DOHH2 (cell line): ENCODE results near the gene ANKRD28.

ENCODE experiments used
- EZH2phosphoT487 ChIP-seq: fragments of 200-600 bp; sonication (generic); IDR thresholded peaks from 2 replicates; pipeline ENCODE4 v1.6.1; 2017; ENCODE audit warnings: borderline replicate concordance, mild to moderate bottlenecking, antibody characterized with exemption, low read length, moderate library complexity, mixed read lengths
- TF ChIP-seq, protein P1 (sequence below): fragments of 200-600 bp; sonication (generic); IDR thresholded peaks from one replicate; pipeline ENCODE4 v1.5.1; 2014; ENCODE audit warnings: antibody characterized with exemption, mild to moderate bottlenecking, low read depth, low read length; ENCODE audit not compliant: poor library complexity, severe bottlenecking

DNA sequence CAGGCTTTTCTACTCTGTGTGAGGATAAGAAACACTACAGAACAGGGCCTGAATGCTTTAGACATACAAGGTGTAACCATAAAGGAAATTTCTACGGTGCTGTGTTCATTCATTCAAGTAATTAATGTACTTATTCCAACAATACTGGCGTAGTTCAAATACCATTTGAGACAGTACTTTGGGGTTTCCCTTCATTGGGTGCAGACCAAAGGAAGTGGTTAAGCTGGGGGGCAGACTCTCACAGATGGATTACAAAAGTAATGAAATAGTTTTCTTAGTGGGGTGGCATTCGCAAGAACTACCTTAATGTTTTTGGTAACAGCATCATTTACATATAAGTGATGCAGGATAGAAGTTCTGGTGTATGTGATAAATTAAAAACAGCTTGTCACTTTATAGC, 130.3 kb downstream of the ANKRD28 start:
- TF ChIP-seq, protein P1, sequence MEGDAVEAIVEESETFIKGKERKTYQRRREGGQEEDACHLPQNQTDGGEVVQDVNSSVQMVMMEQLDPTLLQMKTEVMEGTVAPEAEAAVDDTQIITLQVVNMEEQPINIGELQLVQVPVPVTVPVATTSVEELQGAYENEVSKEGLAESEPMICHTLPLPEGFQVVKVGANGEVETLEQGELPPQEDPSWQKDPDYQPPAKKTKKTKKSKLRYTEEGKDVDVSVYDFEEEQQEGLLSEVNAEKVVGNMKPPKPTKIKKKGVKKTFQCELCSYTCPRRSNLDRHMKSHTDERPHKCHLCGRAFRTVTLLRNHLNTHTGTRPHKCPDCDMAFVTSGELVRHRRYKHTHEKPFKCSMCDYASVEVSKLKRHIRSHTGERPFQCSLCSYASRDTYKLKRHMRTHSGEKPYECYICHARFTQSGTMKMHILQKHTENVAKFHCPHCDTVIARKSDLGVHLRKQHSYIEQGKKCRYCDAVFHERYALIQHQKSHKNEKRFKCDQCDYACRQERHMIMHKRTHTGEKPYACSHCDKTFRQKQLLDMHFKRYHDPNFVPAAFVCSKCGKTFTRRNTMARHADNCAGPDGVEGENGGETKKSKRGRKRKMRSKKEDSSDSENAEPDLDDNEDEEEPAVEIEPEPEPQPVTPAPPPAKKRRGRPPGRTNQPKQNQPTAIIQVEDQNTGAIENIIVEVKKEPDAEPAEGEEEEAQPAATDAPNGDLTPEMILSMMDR, result no peak
- TF ChIP-seq EZH2phosphoT487, result no peak
